GM12872 (cell line): ENCODE measurements around the gene ITPA.

ENCODE experiments used
- TF ChIP-seq, protein P1 (sequence below): IDR thresholded peaks from 3 replicates; pipeline ENCODE4 v1.5.1; 2011; ENCODE audit warnings: low read depth, mild to moderate bottlenecking, low read length, moderate library complexity; ENCODE audit not compliant: insufficient read depth

Gene ITPA

DNA sequence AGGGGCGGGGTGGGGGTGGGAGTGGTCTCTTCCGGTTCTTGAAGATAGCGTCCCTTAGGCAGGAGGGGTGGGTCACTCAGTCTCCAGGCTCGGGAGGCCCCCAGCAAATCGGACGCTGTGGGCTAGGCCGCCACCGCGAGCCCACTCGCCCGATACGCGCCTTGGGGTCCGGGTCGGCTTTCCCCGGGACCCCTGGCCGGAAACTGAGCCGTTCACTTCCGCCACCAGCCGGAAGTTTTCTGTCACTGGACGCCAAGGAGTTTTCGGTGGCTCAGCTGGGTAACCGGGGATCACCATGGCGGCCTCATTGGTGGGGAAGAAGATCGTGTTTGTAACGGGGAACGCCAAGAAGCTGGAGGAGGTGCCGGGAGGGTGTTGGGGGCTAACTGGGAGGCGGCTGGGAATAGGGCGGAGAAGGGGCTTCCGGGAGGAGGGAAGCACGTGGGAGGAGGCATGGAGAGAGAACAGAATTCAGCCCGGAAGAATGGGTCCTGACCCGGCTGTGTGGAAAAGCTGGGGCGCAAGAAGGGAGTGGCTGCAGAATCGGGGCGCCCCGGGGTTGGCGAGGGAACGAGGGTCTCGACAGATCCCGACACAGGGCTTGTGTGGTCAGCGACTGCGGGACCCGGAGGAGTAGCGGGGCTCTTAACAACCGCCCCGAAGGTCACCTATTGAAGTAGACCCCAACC, at the start of gene ITPA:
TSS of gene ITPA (plus strand) at position 242 of the 689 bp plus-strand sequence. CDS start at position 296, 54 bp downstream.
- TF ChIP-seq, protein P1, sequence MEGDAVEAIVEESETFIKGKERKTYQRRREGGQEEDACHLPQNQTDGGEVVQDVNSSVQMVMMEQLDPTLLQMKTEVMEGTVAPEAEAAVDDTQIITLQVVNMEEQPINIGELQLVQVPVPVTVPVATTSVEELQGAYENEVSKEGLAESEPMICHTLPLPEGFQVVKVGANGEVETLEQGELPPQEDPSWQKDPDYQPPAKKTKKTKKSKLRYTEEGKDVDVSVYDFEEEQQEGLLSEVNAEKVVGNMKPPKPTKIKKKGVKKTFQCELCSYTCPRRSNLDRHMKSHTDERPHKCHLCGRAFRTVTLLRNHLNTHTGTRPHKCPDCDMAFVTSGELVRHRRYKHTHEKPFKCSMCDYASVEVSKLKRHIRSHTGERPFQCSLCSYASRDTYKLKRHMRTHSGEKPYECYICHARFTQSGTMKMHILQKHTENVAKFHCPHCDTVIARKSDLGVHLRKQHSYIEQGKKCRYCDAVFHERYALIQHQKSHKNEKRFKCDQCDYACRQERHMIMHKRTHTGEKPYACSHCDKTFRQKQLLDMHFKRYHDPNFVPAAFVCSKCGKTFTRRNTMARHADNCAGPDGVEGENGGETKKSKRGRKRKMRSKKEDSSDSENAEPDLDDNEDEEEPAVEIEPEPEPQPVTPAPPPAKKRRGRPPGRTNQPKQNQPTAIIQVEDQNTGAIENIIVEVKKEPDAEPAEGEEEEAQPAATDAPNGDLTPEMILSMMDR: no peak

DNA sequence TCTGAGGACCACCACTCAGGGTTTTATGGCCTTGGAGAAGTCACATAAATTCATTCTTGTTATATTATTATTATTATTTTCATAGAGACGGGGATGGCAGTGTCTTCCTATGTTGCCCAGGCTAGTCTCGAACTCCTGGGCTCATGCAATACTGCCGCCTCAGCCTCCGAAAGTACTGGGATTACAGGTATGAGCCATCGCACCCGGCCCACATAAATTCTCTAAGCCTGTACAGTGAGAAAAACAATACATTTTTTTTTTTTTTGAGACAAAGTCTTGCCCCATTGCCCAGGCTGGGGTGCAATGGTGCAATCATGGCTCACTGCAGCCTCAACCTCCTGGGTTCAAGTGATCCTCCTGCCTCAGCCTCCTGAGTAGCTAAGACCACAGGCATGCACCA, 48.9 kb upstream of the ITPA start:
- TF ChIP-seq, protein P1: no peak

DNA sequence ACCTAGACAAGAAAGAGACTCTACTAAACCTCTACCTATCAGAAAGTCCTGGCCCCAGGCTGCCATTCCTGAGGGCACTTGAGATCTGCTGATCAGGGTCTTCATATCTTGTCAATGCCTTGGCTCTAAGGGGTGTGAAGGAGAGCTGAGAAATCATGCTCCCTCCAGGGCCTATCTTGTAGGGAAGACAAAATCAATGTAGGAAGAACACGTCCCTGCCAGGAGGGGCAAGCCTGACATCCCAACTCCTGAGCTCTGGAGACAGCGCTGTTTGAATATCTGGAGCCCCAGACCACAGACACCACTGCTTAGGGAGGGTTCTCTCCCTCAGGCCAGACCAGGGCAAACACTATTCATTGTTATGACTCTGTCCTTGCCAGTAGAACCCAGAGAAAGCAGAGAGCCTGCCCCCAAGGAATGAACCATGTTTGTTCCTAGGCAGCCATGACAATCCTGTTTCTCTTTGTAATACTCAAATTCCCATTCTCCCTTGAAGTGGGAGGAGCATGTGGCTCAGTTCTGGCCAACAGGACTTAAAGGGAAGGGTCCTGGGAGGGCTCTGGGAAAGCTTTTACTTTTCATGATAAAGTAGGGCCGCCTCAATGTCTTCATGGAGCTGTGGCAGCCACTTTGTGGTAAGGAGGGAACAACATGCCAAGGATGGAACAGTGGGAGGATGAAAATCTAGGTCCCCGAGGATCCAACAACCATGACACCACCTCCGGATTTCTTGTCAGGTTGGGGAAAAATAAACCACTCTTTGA, 47.8 kb upstream of the ITPA start:
- TF ChIP-seq, protein P1: no peak

DNA sequence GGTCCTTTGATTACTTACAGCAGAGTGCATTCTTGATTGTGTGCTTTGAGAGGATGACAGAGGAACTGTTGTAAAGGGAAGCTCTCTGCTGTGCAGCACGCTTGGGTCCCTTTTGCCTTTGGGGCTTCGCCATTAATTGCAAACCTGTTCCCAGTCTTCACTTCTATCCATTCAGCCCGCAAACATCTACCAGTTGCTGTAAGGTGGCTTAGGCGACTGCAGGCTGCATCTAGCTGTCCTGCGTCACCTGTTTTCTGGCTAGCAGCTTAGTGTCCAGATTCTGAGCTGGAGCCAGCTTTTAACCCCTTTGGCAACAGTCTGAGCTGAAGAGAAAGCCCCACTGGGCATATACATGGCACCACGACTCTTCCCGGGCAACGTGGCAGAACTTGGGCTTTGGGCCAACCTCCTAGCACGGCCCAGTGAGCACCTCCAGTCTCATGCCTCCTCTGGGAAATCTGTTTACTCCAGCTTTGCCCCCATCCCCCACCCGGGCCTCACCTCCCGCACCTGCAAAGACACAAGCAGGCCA, 47.2 kb upstream of the ITPA start:
- TF ChIP-seq, protein P1: no peak

DNA sequence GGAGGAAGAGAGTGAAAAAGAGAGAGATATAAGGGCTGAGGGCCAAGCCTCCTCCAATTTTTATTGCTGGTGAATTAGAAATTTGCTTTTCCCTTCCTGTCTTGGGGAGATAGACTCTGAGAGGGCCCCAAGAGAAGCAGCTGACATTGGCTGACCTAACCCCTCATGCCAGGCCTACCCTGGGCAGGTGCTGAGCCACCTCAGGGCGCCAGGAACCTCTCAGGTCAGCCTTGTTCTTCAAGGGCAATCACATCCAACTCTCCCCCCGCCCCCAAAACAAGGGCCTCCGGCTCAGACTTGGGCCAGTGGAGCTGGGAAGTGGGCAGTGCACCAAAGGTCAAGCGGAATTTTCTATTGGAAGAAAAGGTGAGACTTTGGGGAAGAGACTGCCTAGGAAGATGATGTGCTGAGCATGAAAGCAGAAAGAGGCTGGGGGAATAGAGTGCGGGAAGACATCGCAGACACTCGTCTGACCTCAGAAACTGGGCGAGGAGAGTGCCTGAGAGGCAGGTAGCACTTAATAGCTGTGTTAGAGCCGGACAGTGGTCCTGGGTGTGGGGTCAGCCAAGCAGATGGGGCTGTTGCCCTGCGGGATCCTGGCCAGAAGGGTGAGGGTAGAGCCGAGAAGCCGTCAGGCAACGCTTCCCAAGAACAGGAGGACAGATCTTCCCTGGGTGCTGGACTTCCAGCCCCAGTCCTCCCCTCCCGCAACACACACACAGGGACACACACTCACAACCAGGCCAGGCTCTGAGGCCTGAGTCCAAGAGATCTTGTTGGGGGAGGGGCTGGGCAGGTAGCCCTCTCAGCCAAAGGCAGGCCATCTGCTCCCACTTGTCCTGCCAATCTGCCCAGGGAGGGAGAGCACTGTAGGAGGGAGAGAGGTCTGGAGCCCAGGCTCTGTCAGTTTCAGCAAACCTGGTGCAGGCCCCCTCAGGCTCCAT, 45.9 kb upstream of the ITPA start:
- TF ChIP-seq, protein P1: no peak

DNA sequence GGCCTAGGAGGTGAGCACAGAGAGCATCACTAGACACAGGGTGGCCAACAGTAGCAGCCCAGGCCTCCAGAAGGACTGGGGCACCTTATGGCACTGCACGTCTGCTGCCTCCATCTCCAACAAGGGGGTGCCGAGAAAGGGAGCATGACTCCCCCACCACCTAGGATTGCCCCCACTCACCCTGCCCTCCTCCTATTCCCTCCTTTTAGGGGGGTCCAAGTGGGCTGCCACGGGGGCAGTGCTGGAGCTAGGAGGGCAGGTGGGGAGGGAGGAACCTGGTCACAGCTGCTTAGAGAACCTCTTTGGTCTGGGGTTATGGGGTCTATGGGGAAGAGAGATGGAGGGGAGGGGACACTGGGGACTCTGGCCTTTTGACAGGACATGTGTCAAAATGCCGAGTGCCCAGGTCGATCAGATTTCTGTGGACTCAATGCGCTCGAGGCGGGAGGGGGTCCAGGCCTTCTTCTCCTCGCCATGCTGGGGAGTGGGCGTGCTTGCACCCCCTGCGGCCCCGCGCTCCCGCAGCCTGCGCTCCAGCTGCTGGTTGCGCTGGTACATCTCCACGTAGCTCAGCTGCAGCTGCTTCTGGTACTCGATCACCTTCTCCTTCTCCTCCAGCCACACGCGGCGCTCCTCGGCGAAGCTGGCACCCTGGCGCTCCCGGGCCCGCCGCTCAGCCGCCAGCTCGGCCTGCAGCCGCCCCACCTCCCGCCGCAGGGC, 45.1 kb upstream of the ITPA start:
- TF ChIP-seq, protein P1: no peak
